EL (cell line): ENCODE data around the gene DIP2C.
A peak's percentile ranks its signal among the peaks of the same experiment; 100 is the strongest.
"Not testable (repeated sequence)": the region's sequence is repeated elsewhere in the genome, so short reads cannot be mapped to it uniquely, and the experiment has no call there.

Experiments used
- DNase-seq: peaks from one replicate; pipeline ENCODE4 v3.0.0-alpha.2; 2016

The DIP2C gene

DNA sequence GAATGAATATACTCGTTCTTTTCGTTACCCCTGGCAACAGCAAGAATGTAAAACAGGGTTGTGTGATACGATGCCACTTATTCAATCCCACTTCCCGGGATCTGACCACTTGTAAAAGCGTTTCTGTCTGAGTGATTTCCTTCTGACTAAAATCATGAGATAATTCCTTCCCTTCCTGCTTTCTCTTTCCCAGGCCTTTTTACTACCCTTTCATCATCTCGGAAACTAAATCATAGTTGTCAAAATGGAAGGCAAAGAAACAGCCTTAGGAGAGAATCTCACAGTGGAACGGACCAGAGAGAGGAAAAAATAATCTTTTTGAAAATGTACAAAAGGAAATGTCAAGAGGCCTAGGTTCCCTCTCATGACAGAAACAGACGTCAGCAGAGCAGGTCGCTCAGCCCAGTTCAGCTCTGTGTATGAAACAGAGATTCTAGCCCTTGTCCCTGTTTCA lies 29.8 kb downstream of the DIP2C start:
- DNase-seq, result peak; percentile 65

DNA sequence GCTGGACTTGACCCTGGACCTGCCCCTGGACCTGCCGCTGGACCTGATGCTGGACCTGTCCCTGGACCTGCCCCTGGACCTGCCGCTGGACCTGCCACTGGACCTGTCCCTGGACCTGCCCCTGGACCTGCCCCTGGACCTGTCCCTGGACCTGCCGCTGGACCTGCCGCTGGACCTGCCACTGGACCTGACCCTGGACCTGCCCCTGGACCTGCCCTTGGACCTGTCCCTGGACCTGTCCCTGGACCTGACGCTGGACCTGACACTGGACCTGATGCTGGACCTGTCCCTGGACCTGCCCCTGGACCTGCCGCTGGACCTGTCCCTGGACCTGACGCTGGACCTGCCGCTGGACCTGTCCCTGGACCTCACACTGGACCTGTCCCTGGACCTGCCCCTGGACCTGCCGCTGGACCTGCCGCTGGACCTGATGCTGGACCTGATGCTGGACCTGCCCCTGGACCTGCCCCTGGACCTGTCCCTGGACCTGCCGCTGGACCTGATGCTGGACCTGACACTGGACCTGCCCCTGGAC lies 31.6 kb downstream of the DIP2C start:
- not testable (repeated sequence) for DNase-seq

DNA sequence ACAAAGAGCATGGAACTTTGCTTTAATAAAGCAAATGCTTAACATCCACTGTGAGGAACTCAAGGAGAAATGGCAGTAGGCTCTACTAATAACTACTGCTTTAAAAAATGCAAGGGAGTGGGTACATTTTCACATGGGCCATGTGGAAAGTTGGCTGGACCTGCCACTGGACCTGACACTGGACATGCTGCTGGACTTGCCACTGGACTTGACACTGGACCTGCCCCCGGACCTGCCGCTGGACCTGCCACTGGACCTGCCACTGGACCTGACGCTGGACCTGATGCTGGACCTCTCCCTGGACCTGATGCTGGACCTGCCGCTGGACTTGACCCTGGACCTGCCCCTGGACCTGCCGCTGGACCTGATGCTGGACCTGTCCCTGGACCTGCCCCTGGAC lies 32.6 kb downstream of the DIP2C start:
- DNase-seq, result no peak

DNA sequence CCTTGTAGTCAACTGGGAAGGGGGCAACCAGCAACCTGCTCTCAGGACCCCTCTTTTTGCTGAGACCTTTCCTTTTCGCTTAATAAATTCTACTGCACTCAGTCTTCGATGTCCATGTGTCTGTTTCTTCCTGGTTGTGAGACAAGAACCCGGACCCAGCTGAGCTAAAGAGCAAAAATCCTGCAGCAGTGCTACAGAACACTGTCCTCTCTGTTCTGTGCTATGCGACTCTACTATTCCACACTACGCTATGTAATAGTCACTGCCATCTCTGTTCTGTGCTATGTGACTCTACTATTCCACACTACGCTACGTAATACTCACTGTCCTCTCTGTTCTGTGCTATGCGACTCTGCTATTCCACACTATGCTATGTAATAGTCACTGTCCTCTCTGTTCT lies 34.3 kb downstream of the DIP2C start:
- no peak for DNase-seq

DNA sequence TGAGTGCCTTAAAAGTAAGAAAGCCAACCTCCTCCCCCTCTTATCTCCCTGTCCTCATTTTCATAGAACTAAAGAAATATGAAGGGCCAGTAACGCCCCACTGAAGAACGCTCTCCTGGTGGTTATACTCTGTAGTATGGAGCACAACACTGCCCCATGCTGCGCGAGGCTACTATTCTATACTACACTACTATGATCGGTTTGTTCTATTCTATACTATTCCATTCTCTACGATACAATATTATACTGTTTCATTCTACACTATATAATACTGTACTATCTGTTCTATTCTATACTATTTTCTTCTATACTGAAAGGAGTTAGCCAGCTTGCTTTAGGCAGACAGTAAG lies 34.8 kb downstream of the DIP2C start:
- DNase-seq, result no peak

DNA sequence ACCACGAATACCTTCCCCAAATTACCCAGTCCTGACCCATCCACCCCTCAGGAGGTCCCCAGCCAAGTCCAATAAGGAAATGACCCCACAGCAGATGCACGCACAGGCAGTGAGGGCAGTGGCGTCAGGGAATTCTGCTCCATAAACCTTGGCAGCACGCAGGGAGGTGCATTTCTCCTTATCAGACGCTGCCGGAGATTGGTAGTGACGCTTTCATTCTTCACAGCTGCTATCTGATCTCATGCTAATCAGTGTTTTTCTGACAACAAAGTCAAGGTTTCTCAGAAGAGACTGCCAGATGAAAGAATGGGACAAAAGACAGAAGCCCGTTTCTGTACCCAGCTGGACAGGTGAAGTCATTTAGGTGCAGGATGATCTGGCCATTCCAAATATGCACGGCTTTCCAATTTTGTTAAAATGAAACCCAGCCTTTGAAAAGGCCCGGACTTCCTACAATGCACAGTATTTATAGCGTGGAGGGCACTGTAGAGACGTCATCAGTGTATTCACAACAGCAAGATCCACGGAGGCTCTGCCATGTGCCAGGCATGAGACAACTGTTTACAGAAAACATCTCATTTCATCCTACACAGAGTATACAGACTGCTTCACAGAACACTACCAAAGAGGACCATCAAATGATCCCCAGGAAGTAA lies 35.3 kb downstream of the DIP2C start:
- DNase-seq, result no peak

DNA sequence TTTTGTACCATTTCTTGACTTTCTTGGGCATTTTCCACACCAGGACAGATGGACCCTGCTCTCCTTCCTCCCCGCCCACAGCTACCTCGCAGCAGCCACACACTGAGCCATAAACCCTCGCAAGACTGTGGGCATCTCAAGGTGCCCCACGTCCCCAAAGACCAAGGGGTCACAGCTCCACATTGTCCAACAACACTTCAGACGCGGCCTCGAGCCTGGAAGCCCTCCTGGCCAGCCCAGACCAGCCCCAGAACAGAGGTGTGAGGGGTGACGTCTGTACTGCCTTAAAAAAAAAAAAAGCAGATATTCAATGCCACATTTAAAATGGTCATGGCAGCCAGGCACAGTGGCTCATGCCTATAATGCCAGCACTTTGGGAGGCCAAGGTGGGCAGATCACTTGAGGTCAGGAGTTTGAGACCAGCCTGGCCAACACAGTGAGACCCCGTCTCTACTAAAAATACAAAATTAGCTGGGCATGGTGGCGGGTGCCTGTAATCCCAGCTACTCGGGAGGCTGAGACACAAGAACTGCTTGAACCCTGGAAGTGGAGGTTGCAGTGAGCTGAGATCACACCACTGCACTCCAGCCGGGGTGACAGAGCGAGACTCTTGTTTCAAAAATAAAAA lies 36.5 kb downstream of the DIP2C start:
- DNase-seq, result not testable (repeated sequence)

DNA sequence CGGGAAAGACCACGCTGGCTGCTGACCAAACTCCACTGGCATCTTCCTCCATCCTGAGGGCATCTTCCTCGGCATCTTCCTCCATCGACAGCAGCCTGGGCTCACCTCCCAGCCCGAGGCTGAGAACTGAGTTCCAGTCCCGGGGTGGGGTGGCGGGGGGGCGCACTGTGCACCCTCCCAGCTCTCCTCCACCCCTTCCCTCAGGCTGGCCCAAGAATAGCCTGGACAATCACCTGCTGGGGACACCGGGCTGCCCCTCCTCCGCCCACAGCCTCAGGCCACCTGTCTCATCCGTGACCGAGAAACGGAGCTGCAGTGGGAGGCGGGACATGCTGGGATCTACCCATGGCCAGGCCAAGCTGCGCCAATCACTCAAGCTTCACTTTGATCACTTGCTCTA lies 37.2 kb downstream of the DIP2C start:
- DNase-seq, result no peak

DNA sequence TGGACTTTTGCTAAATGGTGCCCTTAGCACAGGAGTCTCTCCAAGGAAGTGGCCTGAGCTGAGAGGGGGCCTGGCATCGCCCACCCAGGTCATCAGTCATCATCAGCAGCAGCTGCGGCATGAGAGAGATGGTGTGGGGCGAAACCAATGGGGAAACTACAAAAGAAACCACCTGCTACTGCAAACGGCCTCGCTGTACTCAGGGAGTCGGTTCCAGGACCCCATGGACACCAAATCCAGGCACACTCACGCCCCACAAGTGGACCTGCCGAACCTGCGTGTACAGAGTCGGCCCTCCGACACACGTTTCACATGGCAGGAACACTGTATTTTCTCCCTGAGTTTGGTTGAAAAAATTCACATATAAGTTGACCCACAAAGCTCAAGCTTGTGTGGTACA lies 37.8 kb downstream of the DIP2C start:
- no peak for DNase-seq

DNA sequence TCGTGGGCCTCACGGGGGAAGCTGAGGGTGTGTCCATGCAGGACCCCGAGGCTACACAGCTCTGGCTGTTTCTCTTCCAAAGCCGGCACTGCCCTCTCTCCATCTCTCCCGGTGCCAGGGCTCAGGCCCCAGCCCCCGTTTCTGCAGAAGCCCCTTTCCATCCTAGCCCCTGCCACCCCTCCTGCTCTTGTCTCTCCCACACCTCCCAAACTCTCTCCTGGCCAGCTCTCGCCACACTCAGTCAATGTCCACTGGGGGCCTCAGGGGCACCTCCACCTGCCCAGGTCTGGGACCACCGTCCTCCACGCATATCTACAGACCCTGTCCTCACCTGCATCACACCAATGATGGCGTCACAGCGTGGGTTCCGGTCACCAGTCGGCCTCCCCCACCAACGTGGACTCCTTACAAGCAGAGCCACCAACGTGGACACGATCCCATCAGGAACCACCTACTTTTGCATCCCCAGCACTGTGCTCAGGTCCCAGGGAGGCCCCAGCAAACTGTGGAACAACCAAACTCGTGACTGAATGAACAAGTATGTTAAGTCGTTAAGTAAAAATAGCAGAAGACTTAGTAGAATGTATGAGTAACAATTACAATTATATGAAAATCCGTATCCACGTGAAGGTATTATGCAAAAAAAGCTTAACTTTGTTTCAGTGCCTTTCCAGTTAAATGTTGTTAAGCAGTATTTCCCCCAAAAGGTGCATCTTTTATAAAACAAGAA lies 38.4 kb downstream of the DIP2C start:
- DNase-seq, result peak; percentile 32

DNA sequence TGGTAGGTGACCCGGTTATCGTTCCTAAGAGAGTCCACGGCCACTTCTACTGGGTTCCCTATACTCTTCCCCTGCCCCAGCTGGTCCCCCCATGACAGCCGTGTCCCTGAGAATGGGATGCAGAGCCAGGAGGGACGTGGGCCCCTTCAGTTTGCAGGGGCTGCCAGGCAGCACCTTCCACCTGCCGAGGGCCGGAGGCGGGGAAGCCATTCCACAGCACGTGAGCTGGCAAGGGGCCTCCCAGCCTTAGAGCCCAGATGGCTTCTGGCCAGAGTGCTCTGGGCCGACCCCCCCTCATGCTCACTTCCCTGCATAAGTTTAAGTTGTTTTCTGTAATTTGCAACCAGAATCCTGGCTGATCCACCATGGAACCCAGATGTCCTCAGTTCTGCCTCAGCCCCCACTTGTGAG lies 39.0 kb downstream of the DIP2C start:
- no peak for DNase-seq

DNA sequence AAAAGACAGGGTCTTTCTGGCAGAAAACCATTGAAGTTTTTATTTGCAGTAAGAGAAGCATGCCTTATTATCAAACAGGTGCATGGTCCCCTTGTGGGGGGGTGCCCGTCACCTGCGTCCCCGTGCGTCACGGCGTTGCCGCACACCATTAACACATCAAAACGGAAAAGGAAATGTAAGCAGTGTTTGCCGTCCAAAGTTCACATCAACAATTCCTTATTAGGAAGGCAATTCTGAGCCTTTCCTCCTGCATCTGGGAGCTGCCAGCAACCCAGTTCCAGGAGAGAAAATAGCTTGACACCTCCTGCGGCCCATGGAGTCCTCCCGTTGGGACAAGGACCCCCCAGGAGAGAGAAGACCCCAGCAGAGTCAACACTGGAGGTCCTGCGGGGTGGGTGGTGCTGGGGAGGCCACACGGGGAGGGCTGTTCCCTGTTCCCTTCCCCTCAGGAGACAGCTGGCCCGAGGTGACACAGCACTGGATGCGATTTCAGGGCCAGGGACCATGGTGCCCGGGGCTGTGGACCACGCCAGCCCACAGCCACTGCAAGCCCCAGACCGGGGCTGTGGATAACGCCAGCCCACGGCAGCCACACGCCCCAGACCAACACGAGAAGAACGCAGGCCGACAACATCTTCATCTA lies 39.5 kb downstream of the DIP2C start:
- DNase-seq, result no peak

DNA sequence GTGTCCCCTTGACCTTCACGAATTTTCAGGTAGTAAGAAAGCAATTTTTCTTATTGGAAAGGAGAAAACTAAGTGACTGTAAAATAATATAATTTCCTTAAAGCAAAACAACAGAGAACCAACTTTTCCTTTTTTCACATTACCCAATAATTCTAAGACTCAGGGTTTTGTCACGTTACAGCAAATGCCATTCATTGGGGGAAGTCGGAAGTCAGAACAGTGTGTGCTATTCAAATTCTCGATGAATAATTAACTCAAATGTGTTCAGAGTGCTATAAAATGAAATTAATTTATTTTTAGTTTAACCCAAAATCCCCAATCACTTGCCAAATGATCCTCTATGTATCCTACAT lies 40.0 kb downstream of the DIP2C start:
- DNase-seq, result no peak

DNA sequence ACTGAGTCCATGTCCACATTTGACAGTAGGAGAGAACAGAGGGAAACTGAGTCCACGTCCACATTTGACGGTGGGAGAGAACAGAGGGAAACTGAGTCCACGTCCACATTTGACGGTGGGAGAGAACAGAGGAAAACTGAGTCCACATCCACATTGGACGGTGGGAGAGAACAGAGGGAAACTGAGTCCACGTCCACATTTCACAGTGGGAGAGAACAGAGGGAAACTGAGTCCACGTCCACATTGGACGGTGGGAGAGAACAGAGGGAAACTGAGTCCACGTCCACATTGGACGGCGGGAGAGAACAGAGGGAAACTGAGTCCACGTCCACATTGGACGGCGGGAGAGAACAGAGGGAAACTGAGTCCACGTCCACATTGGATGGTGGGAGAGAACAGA lies 42.4 kb downstream of the DIP2C start:
- DNase-seq, result not testable (repeated sequence)

DNA sequence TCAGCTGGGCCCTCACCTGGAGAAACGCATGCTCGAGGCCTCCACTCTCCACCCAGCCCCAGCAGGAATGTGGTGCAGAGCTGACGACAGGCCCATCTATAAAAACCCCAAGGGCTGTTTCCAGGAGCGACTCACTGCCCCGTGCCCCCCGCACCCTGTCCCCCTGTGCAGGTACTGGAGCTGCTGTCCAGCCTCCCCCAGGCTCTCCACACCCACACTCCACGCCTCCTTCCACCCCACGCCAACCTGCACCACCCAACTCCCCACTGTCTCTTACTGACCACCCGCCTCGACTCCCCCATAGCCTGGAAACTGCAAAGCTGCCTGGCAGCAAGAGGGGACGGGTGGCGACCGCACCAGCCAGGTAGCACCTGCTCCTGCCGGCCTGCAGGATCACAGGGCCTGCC lies 43.3 kb downstream of the DIP2C start:
- DNase-seq, result no peak

DNA sequence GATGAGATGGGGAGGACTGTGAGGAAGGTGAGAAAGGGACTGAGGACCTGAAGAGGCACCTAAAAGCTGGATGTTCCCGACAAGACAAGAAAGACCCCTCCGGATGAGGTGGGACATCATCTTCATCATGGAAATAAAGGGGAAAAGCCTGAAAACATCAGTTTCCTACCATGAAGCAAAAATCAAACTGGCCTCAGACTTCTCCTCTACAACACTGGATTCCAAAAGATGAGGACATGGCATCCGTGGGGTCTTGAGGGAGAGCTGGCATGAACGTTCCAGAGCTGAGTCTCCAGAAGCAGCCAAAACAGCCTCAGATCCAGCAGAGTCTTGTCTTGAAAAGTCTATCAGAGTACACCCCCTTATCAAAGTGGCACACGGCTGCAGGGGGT lies 44.5 kb downstream of the DIP2C start:
- no peak for DNase-seq

DNA sequence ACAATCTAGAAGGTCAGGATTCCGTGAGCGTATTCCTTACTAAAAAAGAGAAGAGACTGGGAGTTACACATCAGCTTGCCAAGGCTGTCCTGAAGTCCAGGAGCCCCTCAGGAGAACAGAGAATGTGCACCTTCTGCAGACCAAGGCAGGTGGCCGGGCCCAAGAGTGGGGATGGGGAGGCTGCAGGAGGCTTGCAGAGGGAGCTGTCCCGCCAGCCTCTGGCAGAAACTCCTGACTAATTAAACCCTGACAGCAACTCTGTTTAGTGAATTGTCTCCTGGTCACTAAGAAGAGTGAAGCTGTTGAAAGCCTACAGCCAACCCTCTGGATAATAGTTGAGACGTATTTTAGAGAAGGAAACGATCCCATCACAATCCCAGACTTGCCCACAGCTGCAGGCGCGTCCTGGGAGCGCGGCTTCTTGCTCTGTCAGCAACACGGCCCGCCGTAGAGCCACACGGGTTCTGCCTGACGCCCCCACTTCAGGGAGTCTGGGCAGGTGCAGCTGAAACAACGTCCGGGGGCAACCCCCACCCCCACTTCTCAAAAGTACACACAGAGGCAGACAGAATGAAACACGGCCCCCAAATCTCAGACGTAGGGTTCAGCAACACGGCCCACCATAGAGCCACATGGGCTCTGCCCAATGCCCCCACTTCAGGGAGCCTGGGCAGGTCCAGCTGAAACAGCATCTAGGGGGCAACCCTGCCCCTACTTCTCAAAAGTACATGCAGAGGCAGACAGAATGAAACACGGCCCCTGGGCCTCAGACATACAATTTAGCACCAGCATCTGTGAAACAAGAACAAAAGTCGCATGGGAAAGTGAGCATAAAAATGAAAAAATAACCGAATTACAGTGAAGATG lies 45.2 kb downstream of the DIP2C start:
- DNase-seq, result no peak

DNA sequence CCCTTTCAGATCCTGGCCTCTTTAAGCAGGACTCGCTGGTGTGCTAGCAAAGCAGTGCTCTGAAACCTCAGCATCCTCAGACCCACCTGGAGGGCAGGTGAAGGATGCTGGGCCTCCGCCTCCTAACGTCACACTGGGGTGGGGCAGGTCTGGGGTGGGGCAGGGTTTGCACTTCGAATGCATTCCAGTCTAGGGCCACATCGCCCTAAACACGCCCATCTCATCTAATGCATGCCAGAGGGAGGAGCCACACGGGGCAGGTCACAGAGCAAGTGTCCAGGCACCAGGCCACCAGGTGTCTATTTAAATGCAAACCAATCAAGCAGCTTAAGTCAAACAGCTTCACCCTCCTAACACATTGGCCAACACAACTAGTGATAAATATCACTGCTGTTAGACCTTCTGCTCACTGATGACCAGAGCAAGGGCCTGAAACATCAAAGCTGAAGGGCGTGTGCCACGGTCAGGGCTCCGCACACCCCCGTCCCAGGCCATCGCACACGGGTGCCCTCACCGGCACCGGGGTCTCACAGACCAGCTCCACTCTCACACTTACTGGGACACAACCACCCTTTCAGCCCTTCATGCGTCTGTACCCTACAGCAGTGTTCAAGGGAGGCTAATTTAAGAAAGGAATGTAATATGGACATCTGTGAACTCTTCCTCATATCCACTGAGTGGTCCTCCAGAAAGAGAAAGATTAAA lies 47.1 kb downstream of the DIP2C start:
- no peak for DNase-seq

DNA sequence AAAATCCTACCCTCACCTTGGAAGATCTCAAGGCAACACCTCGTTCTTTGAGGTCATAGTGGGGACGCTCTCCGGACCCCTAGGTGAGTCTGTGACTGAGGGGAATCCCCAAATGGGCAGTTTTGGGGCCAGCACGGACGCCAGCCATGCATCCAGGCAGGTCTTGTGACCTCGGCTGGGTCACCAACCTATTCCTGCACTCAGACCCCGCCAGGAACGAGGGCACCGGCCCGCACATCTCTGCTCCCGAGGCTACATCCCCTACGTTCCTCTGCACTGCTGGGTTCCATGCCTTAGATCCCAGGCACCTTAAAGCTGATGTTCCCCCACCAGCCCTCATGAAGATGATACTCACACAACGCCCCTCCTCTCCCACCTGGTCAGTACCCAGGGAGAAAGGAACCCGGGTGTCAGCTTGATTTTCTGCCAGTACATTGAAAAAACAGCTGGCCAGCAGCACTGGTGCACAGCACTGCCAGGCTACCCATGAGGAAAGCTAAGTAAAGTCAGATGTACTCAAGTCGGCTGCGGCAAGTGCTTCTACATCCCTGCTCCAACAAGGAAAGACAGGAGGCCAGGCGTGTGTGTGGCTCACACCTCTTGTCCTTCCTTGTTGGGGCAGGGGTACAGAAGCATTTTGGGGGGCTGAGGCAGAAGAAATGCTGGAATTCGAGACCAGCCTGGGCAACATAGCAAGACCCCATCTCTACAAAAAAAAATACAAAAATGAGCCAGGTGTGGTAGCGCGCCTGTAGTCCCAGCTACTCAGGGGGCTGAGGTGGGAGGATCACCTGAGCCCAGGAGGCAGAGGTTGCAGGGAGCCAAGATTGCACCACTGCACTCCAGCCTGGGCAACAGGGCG lies 48.1 kb downstream of the DIP2C start:
- DNase-seq, result no peak

DNA sequence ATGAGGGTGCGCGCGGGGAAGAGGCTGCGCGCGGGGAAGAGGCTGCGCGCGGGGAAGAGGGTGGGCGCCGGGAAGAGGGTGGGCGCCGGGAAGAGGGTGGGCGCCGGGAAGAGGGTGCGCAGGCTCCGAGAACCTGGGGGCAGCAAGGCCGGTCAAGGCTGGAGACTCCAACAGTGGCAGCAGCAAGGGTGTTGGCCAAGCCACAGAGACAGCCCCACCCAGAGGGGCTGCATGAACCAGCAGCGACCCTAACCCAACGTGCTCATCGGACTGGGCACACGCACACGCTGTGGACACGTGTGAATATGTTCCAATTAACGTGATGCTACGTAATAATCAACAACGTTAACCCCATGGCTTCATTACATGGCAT lies 48.8 kb downstream of the DIP2C start:
- no peak for DNase-seq
